Measurements from ENCODE around the gene PACRG. TPM values are rescaled to one million over a fixed set of nuclear protein-coding genes. Genes with fewer than 3 reads are reported as not detected.

PACRG gene
- total and polyA plus RNA-seq, 2 of the 13 experiments (the other 11 are each of a cell fraction or from before 2014, with no cell fraction given): 0.13 TPM; not detected in 1

DNA sequence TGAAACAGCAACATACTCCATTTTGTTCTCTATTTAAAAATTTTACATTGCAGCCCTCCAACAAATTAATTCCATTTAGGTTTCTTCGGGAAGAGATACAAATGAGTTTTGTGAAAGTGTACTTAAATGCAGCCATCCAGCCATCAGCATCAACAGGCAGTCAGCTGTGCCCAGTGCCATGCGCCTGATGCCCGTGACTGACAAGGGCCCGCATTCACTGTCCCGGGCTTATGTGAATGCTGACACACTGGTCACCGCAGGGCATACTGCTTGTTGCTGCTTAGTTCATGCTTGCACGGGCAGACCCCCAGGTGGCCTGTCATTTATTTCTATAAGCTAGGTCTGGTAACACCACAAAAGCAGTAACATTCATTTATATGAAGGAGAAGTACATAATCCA, 461.8 kb downstream of the PACRG start:
- in situ Hi-C loops (cut with HindIII; ENCODE audit: extremely low pct_ligation_motif_present, low pct_unique_long_range_greater_than_20kb): loop anchor here (10.0 to 25.0 kb wide), 2 partner anchors 365 to 923 kb away; no protein-coding TSS in a partner anchor
- H4K20me1 ChIP-seq (ENCODE audit: insufficient read depth, low read length): no peaks in the 10 kb centered on the region
- ATAC-seq (no peak), FAIRE-seq (no peak), DNase-seq (ENCODE audit: low spot score) (no peak)
- H3K27ac ChIP-seq (ENCODE audit: extremely low read length, insufficient read depth, low read length): no peak overlapping the region
- peaks cover 8% of the 10 kb centered on the region; the same call in 1 of the 2 replicates for H3K4me1 ChIP-seq (ENCODE audit: insufficient read depth, low read length)
- peaks cover 0 to 61% of the 10 kb centered on the region in 2 experiments; a peak in 2 of 5 replicates for H3K27me3 ChIP-seq (ENCODE audit: control insufficient read depth in 1 of 2, insufficient read depth in 2 of 2, low read length in 2 of 2)
- TF ChIP-seq POLR2A (IDR thresholded peaks at IDR 0.05; ENCODE audit: insufficient read depth in 1 of 2, low read depth in 2 of 2, low read length in 2 of 2): no peak
- TF ChIP-seq, protein P1, sequence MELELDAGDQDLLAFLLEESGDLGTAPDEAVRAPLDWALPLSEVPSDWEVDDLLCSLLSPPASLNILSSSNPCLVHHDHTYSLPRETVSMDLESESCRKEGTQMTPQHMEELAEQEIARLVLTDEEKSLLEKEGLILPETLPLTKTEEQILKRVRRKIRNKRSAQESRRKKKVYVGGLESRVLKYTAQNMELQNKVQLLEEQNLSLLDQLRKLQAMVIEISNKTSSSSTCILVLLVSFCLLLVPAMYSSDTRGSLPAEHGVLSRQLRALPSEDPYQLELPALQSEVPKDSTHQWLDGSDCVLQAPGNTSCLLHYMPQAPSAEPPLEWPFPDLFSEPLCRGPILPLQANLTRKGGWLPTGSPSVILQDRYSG (CRISPR knock-in tag; IDR thresholded peaks at IDR 0.05): no peak
- no peak for TF ChIP-seq MEIS2 (CRISPR knock-in tag; IDR thresholded peaks at IDR 0.05)
- TF ChIP-seq RAD51 (IDR thresholded peaks at IDR 0.05; ENCODE audit: borderline replicate concordance): no peak
- TF ChIP-seq, protein P2, sequence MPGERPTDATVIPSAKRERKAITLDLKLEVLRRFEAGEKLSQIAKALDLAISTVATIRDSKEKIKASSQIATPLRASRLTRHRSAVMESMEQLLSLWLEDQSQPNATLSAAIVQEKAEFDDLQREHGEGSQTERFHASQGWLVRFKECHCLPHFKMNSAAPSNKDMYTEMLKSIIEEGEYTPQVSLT (CRISPR knock-in tag; IDR thresholded peaks at IDR 0.05; ENCODE audit: borderline replicate concordance, low read depth): no peak
- no peak for TF ChIP-seq SMYD3 (CRISPR knock-in tag; IDR thresholded peaks at IDR 0.05)
- no peak for TF ChIP-seq ZNF282 (IDR thresholded peaks at IDR 0.05; ENCODE audit: partially characterized antibody)
- TF ChIP-seq TFDP2 (CRISPR knock-in tag; IDR thresholded peaks at IDR 0.05): no peak
- H3K79me2 ChIP-seq (ENCODE audit: insufficient read depth, low read length): no peaks in the 10 kb centered on the region
- POLR2A ChIA-PET: no interaction called here
- H3K9me3 ChIP-seq (ENCODE audit: low read length): no peaks in the 10 kb centered on the region
- H2AFZ ChIP-seq (ENCODE audit: low read length): no peak overlapping the region
- WGBS (ENCODE audit: low lambda C conversion rate): 72% methylated on average over 7 of the region's 7 CpGs
- no peaks in the 10 kb centered on the region for H3K36me3 ChIP-seq (replicated peaks in 1 of 2; ENCODE audit: control insufficient read depth in 1 of 2, insufficient read depth in 2 of 2, low read length in 2 of 2)
- H3K4me2 ChIP-seq (ENCODE audit: low read depth, low read length): no peak overlapping the region
- no peak overlapping the region for H3K4me3 ChIP-seq (replicated peaks in 1 of 3; ENCODE audit: insufficient read depth in 1 of 3, low read depth in 2 of 3, low read length in 3 of 3)
- no peak overlapping the region for H3K9ac ChIP-seq (ENCODE audit: insufficient read depth, low read depth, low read length)
- intact Hi-C loops (cut with micrococcal nuclease; ENCODE audit: unreplicated experiment): no loop called here
- CTCF ChIA-PET (ENCODE audit: low intra/inter-chr PET ratio, low total read pairs): no interaction called here
- BruUV-seq (replicated peaks): no TSS peak
